Measurements from ENCODE around the gene FBN2. TPM values are rescaled to one million over a fixed set of nuclear protein-coding genes. Genes with fewer than 3 reads are reported as not detected.
"Not testable (repeated sequence)": the region's sequence is repeated elsewhere in the genome, so short reads cannot be mapped to it uniquely, and the experiment has no call there.

FBN2 gene
- total RNA-seq, 1 donor from 2014 or later: 186 TPM

GRCh38 chr5:128328007-128328406, 210.0 kb downstream of the FBN2 start:
- DNase-seq (ENCODE audit: extremely low spot score, unreplicated experiment): no peak
- no peak overlapping the region for H3K4me3 Mint-ChIP-seq
- no peak for TF ChIP-seq CTCF (conservative IDR thresholded peaks at IDR 0.05)
- no peaks in the 10 kb centered on the region for H3K9me3 Mint-ChIP-seq
- no peaks in the 10 kb centered on the region for H3K4me1 Mint-ChIP-seq (ENCODE audit: unreplicated experiment)
- no peaks in the 10 kb centered on the region for H3K27me3 Mint-ChIP-seq
- H3K36me3 Mint-ChIP-seq: peaks cover 72% of the 10 kb centered on the region
- no peak overlapping the region for H3K27ac Mint-ChIP-seq

- not testable (repeated sequence) for H3K4me1 Mint-ChIP-seq (ENCODE audit: unreplicated experiment); H3K4me3 Mint-ChIP-seq; DNase-seq (ENCODE audit: extremely low spot score, unreplicated experiment); H3K27me3 Mint-ChIP-seq; H3K9me3 Mint-ChIP-seq; H3K27ac Mint-ChIP-seq
- peaks cover 50% of the 10 kb centered on the region for H3K36me3 Mint-ChIP-seq
Observed at GRCh38 chr5:128321418-128321817, 216.6 kb downstream of the FBN2 start.

GRCh38 chr5:128318691-128319090, 219.4 kb downstream of the FBN2 start:
- no peak for TF ChIP-seq CTCF (conservative IDR thresholded peaks at IDR 0.05)
- H3K27ac Mint-ChIP-seq: no peak overlapping the region
- no peaks in the 10 kb centered on the region for H3K4me1 Mint-ChIP-seq (ENCODE audit: unreplicated experiment)
- DNase-seq (ENCODE audit: extremely low spot score, unreplicated experiment): no peak
- no peak overlapping the region for H3K4me3 Mint-ChIP-seq
- H3K27me3 Mint-ChIP-seq: no peaks in the 10 kb centered on the region
- no peaks in the 10 kb centered on the region for H3K9me3 Mint-ChIP-seq
- peaks cover 44% of the 10 kb centered on the region for H3K36me3 Mint-ChIP-seq

- no peak overlapping the region for H3K27ac Mint-ChIP-seq
- no peak for DNase-seq (ENCODE audit: extremely low spot score, unreplicated experiment)
- no peak overlapping the region for H3K4me3 Mint-ChIP-seq
- no peaks in the 10 kb centered on the region for H3K4me1 Mint-ChIP-seq (ENCODE audit: unreplicated experiment)
- H3K27me3 Mint-ChIP-seq: no peaks in the 10 kb centered on the region
- TF ChIP-seq CTCF (conservative IDR thresholded peaks at IDR 0.05): no peak
- H3K36me3 Mint-ChIP-seq: peaks cover 36% of the 10 kb centered on the region
- H3K9me3 Mint-ChIP-seq: no peaks in the 10 kb centered on the region
Observed at GRCh38 chr5:128317481-128317880, 220.6 kb downstream of the FBN2 start.

- H3K9me3 Mint-ChIP-seq: no peaks in the 10 kb centered on the region
- H3K36me3 Mint-ChIP-seq: peaks cover 34% of the 10 kb centered on the region
- no peak for DNase-seq (ENCODE audit: extremely low spot score, unreplicated experiment)
- no peak overlapping the region for H3K4me3 Mint-ChIP-seq
- TF ChIP-seq CTCF (conservative IDR thresholded peaks at IDR 0.05): no peak
- H3K4me1 Mint-ChIP-seq (ENCODE audit: unreplicated experiment): no peaks in the 10 kb centered on the region
- no peak overlapping the region for H3K27ac Mint-ChIP-seq
- H3K27me3 Mint-ChIP-seq: no peaks in the 10 kb centered on the region
Observed at GRCh38 chr5:128315671-128316070, 222.4 kb downstream of the FBN2 start.

- Mint-ChIP-seq H3K4me1 (ENCODE audit: unreplicated experiment) (no peaks in the 10 kb centered on the region), H3K27me3 (no peaks in the 10 kb centered on the region), H3K4me3 (no peak overlapping the region), H3K9me3 (no peaks in the 10 kb centered on the region), H3K36me3 (peaks cover 33% of the 10 kb centered on the region), H3K27ac (no peak overlapping the region)
- no peak for TF ChIP-seq CTCF (conservative IDR thresholded peaks at IDR 0.05)
- no peak for DNase-seq (ENCODE audit: extremely low spot score, unreplicated experiment)
Observed at GRCh38 chr5:128305341-128305740, 232.7 kb downstream of the FBN2 start.

All from type B pancreatic cell (in vitro differentiated cells).